ENCODE measurements around the gene XIRP2.

- TF ChIP-seq CTCF (IDR thresholded peaks at IDR 0.05) (no peak), POLR2A (IDR thresholded peaks at IDR 0.05) (no peak)
Measured at GRCh38 chr2:167132066-167132465, 243.8 kb downstream of the XIRP2 start.

Measured in transverse colon (tissue), 3 donors.